Non-pigmented ciliary epithelial cell (primary cell): ENCODE measurements around the gene TTC6.
A peak's percentile ranks its signal among the peaks of the same experiment; 100 is the strongest.

Experiments used
- DNase-seq: peaks from one replicate; pipeline ENCODE4 v3.0.0-alpha.2; 2010; ENCODE audit warnings: low read depth

Gene TTC6

DNA sequence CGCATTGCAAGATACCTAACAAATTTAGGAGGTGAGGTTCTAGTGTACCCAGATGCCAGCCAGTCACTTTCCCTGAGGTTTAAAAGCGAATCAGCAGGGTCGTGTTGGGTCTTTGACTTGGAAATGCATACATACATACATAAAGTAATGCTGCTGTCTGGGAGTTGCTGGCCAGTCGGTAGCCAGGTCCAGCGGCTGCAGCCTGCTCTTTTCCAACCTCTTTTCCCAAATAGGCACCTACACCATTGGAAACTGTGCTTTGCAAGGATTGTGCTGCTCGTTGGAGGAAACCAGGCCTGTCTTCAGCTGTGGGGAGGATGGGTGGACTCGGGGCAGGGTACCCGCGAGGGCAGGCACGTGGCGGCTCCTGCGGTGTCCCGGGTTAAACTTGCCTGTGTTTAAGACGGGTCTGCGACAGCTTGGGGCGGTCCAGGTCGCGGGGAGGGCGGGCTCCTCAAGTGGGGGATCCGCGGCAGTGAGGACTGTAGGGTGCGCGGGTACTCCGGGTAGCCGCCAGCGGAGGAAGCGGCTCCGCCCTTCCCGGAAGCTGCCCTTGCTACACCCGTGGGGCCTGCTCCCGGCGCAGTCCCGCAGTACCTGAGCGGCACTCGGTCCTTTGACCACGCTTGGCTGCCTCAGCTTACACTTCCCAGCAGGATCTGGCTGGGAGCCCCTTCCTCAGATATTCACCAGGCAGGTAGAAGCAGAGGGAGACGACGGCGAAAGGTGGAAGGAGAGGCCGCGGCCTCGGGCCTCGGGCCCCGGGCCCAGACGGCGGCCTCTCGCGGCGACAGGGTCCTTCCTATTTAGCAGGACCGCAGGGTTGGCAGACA, 2.7 kb downstream of the TTC6 start:
- DNase-seq: no peak

DNA sequence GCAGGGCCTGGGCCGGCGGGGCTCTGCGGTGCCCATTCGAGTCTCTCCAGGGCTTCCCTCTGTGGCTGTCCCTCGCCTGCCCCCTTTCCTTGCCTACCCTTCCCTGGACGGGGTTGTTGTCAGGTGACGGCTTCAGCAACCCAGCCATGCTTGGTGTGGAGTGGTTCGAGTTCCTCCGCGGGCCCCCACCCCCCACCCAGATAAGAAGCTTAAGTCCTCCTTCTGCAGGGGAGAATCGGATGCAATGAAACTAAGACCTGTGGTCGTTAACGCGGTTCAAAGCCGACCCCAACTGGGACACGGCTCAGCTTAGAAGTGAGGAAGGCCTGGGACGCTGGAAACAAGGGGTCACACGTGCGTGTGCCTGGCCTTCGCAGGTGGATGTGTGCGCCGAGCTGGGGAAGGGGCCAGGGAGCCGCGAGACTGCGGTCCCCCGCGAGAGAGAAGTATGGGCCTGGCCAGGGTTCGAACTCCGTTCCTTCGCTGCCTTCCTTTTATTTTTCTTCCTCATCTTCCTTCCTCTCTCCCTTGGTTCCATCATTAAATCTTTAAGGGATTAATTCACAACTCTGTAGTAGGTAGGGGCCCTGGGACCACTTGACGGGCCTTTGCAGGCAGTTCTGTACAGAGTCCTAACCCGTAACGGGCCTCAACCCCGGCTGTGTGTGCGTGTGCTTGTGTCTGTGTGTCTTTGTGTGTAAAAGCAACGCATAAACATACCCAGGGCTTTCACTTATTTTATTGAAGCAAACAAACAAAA, 3.5 kb downstream of the TTC6 start:
- DNase-seq: no peak

GRCh38 chr14:37599507-37600368, 4.3 kb downstream of the TTC6 start:
- DNase-seq: no peak

DNA sequence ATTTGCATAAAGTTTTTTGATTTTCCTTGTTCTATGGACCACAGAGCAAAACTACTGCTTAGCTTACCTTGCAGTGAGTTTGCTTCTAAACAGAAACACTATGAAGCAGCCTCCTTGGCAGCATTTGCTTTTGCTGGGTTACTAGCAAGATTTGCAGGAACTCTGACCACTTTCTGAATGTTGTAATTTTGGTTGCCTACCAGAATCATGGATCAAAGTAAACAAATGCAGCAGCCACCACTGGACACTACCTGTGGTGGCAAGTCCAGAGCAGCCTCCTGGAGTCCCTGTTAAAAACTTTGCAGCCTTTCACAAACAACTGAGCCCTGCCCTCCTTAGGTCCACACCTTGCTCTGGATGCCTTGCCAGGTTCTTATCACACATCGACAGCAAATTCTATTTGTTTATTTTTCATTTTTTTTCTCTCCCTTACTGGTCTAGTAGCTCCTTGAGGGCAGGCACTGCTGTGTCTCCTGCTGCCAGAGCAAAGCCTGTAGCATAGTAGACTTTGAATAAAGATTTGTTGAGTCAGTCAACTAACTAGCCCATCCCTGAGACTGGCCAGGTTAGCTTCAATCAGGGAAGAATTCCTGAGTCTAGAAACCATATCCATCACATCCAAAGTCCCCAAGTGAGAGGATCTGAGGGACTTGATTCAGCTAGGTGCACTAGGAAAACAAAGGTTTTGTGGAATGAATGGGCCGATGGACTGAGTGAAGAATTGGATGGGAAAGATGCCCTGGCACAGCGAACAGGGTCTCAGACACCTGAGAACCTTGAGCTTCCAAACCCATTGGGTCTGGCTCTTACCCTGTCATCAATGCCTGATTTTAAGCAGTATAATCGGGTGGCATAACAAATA, 5.7 kb downstream of the TTC6 start:
- DNase-seq: no peak

DNA sequence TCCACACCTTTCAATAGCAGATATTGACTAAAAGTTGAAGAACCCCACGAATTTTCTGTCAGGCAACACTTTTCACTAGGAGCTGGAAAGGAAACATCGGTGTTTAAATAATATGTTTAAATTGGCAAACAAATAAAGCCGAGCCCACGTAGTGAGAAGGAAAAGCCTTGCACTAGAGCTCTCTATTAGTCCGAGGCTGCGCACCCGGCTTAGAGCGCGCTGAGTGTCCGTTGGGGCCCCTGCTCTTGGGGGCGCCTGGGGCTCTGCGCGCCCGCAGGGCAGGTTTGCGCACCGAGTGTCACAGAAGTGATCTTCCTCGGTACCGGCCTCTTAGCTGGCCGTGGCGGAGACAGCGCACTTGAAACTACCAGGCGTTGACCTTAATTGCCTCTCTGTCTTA, 6.4 kb downstream of the TTC6 start:
- DNase-seq: no peak

DNA sequence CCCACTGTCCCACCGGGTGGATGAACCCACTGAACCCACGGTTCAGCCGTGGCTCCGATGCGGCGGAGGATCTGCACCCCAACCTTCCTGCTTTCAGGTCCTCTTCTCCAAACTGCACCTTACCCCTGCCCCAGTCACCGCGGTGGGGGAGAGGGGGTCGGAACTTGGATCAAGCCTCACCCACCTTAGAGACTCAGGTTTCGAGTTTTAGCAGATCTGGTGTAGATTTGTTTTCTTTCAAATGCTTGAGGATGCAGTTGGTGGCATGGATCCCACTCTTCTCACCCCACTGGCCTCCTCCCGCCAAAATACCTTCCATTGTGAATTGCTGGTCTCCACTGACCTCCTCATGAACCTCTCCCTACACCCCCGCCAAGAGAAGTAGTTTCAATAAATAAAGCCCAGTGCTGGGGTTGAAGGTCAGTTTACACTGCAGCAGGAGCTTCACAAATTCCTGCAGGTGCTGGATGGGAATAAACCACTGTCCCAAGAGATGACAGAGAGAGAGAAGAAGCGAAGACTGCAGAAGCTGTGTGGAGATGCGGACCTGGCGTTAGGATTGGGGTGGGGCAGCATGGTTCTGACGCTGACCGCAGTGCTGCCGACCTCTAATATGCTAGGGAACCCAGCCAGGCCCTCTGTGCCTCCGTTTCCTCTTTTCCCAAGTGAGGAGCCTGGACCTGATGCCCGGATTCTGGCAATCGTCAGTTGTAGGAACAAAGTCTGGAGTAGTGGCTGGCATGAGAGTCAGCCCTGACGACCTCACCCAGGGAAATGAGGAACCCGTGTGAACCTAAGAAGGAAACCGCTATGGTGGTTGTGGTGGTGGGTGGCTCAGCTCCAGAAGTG, 7.4 kb downstream of the TTC6 start:
- DNase-seq: no peak

DNA sequence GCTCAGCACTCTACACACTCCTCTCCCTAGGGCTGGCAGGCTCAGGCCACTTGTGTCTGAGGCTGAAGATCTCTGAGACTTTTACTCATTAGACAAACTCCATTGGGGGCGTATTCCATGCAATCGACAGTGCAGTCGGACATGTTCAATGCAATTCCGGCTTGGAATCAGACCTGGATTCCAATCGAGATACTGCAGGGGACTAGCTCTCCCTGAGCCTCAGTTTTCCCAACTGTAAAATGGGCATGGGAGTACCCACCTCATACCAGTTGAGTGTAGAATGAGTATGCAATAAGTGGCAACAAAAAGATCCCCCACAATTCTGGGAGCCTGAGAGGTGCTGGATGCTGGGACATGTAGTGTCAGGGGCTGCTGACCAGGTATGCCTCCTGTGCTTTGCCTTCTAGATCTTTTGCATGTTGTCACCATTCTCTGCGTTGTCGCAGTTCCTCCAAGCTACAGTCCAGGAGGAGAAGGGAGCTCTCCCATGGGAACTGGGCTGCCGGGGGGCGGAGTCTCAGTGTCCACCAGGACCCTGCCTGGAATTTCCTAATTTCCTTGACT, 8.3 kb downstream of the TTC6 start:
- DNase-seq: no peak

DNA sequence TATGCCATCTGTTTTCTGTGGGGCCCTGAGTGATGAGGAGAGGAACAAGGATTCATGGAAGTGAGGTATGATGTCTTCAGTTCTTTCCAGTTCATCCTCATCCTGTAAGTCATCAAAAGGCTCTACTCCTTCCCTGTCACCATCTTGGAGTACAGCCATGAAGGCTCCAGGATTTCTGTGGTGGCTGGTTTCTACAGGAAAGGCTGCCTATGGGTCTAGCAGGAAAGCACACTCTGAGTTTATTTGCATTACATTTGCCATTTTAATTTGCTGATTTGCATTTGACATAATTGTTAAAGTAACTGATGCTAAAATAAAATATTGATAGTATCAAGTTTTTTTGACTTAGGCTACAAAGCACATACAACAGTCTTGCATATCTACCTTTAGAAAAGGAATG, 11.2 kb downstream of the TTC6 start:
- no peak for DNase-seq

DNA sequence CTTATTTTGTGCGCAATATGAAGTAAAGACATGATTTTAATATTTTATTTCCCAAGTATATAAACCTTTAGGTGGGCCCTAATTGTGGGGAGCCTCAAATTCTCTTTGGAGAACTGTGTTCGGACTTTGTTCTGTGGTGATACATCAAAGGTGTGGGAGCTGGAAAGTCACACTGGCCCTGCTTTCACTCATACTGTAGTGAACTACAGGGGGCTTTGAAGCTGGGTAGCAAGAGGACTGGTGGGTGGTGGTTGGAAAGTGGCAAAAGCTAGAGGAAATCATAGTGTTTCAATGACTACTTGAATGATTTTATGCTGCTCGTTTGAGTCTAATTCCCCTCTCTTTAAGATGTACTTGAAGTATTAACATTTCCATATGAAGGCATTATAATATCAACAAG, 13.2 kb downstream of the TTC6 start:
- DNase-seq: no peak

- no peak for DNase-seq
Measured at GRCh38 chr14:37610945-37611523, 15.6 kb downstream of the TTC6 start.

GRCh38 chr14:37615582-37616289, 20.3 kb downstream of the TTC6 start:
- no peak for DNase-seq

- no peak for DNase-seq
Measured at GRCh38 chr14:37616853-37617252, 21.4 kb downstream of the TTC6 start.

- no peak for DNase-seq
Measured at GRCh38 chr14:37617864-37618365, 22.5 kb downstream of the TTC6 start.

DNA sequence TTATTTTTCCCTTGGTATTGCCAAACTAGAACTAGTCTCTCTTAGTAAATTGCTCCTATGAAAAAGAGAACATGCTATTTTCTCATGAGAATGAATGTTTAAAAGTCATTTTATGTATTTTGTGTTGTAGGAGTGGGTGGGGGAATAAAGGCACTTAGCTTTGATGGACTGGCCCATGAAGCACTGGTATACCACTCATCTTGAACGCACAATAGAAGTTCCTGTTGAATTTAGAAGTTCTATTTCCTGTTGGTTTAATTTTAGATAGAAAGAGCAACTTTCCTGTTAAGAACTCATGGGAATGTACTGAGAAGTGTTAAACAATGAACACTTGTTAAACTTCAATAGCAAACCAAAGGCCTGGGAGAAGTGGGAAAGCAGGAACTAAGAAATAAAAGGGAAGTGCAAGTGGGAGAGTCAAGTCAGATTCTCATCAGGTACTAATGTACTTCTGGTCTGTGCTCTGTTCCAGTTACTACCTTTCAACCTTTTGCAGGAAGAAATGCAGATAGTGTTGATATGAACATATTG, 23.1 kb downstream of the TTC6 start:
- no peak for DNase-seq

DNA sequence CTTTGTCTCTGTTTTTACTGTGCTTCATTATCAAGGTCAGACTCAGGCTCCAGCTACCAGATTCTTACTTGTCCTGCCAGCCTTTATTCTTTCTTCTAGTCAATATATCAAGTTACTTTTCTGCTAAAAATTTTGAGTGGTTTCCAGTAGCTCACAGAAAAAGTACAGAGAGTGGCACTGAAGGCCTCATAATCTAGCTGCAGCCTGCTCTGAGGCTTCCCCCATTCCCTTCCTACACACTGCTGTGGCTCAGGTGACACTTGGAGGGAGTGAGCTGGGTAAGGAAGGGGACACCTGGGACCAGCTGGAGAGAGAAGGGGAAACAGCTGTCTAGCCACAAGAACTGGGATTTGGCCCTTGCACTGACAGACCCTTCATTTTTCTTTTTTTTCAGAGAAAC, 25.4 kb downstream of the TTC6 start:
- DNase-seq: no peak

DNA sequence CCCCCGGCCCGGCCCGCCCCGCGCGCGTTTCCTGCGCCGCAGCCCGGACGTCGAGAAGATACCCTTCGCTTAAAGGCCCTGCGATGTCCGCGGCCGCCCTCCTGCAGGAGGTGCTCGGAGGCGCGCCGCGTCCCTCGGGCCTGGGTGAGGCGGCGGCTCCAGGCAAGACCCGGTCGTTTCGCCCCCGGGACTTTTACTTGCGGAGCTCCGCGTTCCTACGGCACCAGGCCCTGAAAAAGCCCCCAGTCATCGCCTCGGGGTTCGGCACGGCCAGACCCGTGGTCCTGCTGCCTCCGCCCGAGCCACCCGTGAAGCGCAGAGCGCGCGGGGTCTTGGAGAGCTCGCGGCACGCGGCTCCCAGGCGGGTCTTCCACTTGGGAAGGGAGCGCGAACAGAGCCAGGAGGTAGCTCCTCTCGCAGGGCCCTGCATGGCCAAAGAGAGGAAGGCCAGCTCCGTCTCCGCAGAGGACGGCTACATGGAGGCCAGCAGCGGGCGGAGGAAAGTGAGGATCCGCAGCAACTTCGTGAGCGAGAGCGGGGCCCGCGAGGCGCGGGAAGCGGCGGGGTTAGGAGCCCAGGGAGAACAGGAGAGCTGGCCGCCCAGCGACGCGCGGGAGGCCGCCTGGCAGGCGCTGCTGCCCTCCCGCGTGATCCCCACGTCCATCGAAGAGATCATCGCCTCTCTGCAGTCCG, 26.9 kb downstream of the TTC6 start:
- DNase-seq: no peak

- peak; percentile 35 for DNase-seq
Measured at GRCh38 chr14:37623426-37623951, 28.1 kb downstream of the TTC6 start.

DNA sequence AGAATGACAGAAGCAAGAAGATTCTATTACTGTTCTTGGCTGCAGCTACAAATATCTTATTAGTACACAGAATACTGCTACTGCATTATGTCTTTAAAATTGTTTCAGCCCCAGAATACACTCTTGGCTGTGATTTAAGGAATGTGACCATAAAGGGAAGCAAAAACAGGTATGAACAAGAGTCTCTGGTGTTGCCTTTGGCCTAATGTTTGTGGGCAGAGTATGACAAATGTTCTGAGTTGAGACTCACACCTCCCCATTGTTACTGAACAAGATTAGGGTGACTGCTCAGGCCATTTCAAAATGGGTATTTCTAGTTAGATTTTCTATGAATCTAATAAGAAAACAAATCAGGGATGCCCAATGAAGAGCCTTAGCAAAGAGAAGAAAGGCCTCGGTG, 28.5 kb downstream of the TTC6 start:
- DNase-seq: no peak
